ENCODE data around the gene TBC1D19.
"Not testable (repeated sequence)": the region's sequence is repeated elsewhere in the genome, so short reads cannot be mapped to it uniquely, and the experiment has no call there.

The TBC1D19 gene

GRCh38 chr4:26583865-26584652 lies at the start of gene TBC1D19:
Gene TBC1D19, plus strand, starts transcription at chr4:26584084. Its CDS starts 110 bp downstream, at chr4:26584194.
- DNase-seq (ENCODE audit: low spot score), result peak; percentile 81

GRCh38 chr4:26542991-26543390 lies 40.9 kb upstream of the TBC1D19 start:
- no peak for DNase-seq (ENCODE audit: low spot score)

GRCh38 chr4:26544421-26544820 lies 39.5 kb upstream of the TBC1D19 start:
- no peak for DNase-seq (ENCODE audit: low spot score)

- not testable (repeated sequence) for DNase-seq (ENCODE audit: low spot score)
Measured at GRCh38 chr4:26548379-26548778, 35.5 kb upstream of the TBC1D19 start.

GRCh38 chr4:26557164-26557563 lies 26.7 kb upstream of the TBC1D19 start:
- DNase-seq (ENCODE audit: low spot score), result peak; percentile 38

GRCh38 chr4:26558166-26558895 lies 25.6 kb upstream of the TBC1D19 start:
- no peak for DNase-seq (ENCODE audit: low spot score)

GRCh38 chr4:26566133-26566532 lies 17.8 kb upstream of the TBC1D19 start:
- no peak for DNase-seq (ENCODE audit: low spot score)

GRCh38 chr4:26568446-26568994 lies 15.4 kb upstream of the TBC1D19 start:
- no peak for DNase-seq (ENCODE audit: low spot score)

GRCh38 chr4:26570596-26570995 lies 13.3 kb upstream of the TBC1D19 start:
- no peak for DNase-seq (ENCODE audit: low spot score)

- no peak for DNase-seq (ENCODE audit: low spot score)
Measured at GRCh38 chr4:26573389-26573794, 10.5 kb upstream of the TBC1D19 start.

- DNase-seq (ENCODE audit: low spot score), result no peak
Measured at GRCh38 chr4:26574563-26574962, 9.3 kb upstream of the TBC1D19 start.

- DNase-seq (ENCODE audit: low spot score), result no peak
Measured at GRCh38 chr4:26576231-26576739, 7.6 kb upstream of the TBC1D19 start.

- no peak for DNase-seq (ENCODE audit: low spot score)
Measured at GRCh38 chr4:26577066-26577465, 6.8 kb upstream of the TBC1D19 start.

- no peak for DNase-seq (ENCODE audit: low spot score)
Measured at GRCh38 chr4:26579169-26579568, 4.7 kb upstream of the TBC1D19 start.

GRCh38 chr4:26581341-26581740 lies 2.5 kb upstream of the TBC1D19 start:
- not testable (repeated sequence) for DNase-seq (ENCODE audit: low spot score)

GRCh38 chr4:26583538-26583864 lies 383 bp upstream of the TBC1D19 start:
- no peak for DNase-seq (ENCODE audit: low spot score)

- no peak for DNase-seq (ENCODE audit: low spot score)
Measured at GRCh38 chr4:26584725-26585124, 841 bp downstream of the TBC1D19 start.

- DNase-seq (ENCODE audit: low spot score), result no peak
Measured at GRCh38 chr4:26589705-26590104, 5.8 kb downstream of the TBC1D19 start.

GRCh38 chr4:26590639-26591038 lies 6.8 kb downstream of the TBC1D19 start:
- no peak for DNase-seq (ENCODE audit: low spot score)

- not testable (repeated sequence) for DNase-seq (ENCODE audit: low spot score)
Measured at GRCh38 chr4:26593557-26593956, 9.7 kb downstream of the TBC1D19 start.

- DNase-seq (ENCODE audit: low spot score), result no peak
Measured at GRCh38 chr4:26594371-26594770, 10.5 kb downstream of the TBC1D19 start.

- DNase-seq (ENCODE audit: low spot score), result no peak
Measured at GRCh38 chr4:26594778-26595177, 10.9 kb downstream of the TBC1D19 start.

- no peak for DNase-seq (ENCODE audit: low spot score)
Measured at GRCh38 chr4:26596843-26597242, 13.0 kb downstream of the TBC1D19 start.

Data from hepatic stellate cell (primary cell).